ENCODE results near the gene OASL.
A peak's percentile ranks its signal among the peaks of the same experiment; 100 is the strongest.
"Not testable (repeated sequence)": the region's sequence is repeated elsewhere in the genome, so short reads cannot be mapped to it uniquely, and the experiment has no call there.

The OASL gene

DNA sequence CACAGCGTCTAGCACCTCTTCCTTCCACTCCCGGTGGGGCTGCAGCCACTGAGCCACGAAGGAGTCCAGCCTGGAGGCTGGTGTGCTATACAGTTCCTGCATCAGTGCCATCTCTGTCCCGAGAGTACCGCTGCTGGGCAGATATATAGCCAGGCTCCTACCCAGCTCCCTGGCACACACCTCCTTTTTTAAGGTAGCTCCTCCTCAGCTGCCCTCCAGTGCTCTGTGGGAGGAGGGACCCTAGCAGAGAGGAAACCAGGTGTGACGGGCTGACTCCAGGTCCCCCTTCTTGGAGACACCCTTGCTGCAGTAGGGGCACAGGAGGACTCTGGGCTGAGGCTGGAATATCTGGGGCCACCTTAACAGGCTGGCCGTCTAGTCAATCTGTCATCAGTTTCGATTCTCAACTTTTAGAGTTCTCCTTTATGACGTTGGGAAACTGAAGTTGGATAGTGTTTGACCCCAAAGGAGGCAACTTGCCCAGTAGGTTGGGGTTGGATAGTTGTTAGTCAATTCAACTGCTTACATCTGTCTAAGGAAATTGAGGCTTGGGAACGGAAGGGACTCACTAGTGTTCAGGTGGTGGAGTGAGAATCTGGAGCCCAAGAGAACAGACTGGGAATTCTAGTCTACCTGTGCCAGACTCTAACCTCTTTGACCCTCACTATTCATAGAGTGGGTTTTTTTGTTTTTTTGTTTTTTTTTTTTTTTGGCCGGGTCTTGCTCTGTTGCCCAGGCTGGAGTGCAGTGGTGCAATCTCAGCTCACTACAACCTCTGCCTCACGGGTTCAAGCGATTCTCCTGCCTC, at the start of gene OASL:
Gene OASL, minus strand, starts transcription at position 386 of the 808 bp plus-strand sequence. Its CDS starts 275 bp downstream, at position 111.
- peak; percentile 59 for DNase-seq

DNA sequence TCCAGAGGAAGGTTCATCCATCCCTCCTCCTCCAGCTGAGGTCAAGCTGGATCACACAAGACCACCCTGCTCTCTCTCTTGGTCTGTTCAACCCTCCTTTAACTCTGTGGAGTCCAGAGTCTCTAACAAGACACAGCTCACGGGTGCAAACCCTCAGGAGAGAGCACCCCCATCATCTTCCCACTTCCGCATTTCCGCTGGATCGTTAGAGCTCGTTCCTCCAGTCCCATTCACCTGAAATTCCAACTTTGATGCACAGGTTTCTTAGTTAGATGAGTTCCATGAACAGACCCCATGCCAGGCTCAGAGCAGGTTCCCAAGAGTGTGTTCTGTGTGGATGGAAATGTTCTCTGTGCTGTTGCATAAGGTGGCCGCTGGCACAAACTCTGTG, 49.1 kb upstream of the OASL start:
- no peak for DNase-seq

DNA sequence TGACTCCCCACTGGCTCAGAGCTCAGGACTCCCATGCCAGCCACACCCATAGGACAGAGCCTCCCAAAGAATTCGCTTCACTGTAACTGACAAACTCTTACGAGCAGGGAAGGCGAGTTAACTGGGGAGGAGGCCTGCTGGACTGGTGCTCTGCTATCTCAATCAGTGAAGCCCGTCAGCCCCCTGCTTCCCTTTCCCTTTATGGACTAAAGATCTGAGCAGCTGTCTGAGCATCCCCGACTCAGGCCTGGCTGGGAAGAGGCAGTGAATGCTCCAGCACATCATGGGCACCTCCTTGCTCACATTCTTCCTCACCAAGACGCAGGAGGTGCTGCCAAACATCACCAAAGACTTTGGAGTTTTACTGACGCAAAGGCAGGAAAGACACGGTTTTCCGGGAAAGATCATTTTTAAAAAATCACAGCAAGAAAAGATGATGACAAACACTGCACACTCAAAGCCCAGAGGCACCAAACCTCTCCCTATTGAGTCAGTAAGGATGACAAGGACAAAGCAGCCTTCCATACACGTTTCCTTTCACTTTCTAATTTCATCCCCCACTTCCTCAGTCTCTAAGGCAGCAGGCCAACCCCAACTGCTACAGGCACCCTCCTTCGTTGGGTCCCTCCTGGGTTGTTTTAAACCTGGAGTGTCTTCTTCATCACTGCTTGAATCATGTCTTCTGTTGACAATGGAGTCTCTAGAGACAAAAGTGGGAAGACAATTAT, 48.6 kb upstream of the OASL start:
- DNase-seq = no peak

GRCh38 chr12:121086781-121087295, 47.8 kb upstream of the OASL start:
- no peak for DNase-seq

DNA sequence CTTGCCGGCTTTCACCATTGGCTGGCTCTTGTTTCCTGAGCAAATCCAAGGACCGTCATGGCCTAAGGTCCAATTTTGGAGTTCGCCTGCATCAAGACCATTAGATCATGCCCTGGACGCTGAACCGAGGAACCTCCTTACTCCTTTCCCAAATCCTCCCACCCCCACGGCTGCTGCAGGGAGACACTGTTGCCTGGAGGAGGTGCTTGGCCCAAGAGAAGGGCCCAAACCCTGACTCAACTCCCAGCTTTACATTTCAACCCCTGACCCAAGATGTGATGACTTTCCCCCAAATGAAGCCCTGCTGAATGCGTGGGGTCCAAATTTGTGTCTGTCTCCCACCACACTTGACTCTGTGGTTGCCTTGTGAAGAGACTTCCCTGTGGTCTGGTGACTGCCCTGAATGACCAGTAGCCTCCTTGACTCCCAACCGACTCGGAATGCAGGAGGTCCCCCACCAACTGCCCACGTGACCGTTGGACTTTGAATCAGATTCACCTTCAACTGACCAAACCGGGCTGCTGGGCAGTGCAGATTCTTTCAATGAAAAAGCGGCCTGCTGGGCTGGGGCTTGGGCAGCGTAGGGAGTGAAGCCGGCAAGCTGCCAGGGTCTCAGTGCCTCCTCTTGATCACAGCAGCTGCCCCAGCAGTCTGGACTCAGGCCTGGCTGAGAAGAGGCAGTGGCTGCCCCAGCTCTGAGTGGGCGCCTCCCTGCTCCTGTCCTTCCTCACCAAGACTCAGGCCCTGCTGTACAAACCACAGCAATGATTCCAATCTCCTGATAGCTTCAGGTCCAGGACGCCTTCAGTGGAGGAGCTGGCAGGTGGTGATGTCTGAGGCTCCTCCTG, 46.7 kb upstream of the OASL start:
- no peak for DNase-seq

- DNase-seq = no peak
Observed at GRCh38 chr12:121085069-121085468, 46.0 kb upstream of the OASL start.

DNA sequence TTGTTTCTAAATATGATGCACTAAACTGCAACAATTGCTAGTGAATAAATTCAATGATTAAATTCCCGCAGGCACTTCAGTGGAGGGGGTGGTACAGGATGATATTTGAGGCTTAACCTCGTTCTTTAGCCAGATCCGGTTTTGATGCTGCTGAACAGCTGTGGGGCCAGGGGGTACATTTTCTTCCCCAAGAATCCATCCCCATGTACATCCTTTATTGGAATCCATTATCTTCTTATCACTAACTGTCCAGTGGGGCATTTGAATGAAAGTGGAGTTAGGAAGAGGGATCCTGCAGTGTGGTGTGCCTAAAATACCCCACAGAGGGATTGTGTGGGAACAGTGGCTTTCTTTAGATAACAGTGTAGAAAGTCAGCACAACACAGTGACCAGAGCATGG, 45.2 kb upstream of the OASL start:
- no peak for DNase-seq

DNA sequence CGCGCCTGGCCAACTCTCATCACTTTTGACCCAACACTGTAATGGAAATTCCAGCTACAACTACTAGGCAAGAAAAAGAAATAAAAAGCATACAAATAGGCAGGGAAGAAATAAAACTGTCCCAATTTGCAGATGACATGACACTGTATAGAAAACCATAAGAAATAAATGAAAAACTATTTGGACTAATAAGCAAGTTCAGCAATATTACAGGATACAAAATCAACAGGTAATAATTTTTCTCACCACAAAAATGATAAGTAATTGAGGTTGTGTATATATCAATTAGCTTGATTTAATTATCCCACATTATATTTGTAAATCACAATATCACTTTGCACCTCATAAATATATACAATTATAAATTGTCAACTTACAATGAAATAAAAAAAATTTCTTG, 41.9 kb upstream of the OASL start:
- no peak for DNase-seq

DNA sequence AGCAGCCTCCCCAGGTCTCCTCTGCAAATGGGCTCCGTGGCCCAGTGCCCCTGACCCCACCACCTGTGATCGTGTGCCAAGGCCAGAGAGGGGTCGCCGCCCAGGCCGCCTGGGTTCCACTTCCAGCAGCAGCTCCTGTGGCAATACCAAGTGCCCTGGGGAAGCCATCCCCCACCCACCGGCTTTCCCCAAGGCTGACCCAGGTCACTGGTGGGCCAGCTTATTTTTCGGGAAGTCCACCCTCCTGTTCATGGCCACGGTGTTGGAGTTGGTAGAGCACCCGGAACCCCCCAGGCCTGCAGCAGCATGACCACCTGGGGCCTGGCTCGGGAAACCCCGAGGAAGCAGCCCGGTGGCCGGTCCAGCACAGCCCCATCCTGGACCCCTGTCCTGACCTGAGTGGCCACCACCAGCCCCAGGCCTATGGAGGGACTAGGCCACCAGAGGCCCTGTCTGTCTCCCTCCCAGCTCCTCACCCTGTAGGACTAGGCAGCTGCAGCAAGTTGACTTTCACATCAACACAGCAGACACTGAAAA, 40.8 kb upstream of the OASL start:
- DNase-seq = no peak

- DNase-seq = not testable (repeated sequence)
Observed at GRCh38 chr12:121077440-121077839, 38.4 kb upstream of the OASL start.

DNA sequence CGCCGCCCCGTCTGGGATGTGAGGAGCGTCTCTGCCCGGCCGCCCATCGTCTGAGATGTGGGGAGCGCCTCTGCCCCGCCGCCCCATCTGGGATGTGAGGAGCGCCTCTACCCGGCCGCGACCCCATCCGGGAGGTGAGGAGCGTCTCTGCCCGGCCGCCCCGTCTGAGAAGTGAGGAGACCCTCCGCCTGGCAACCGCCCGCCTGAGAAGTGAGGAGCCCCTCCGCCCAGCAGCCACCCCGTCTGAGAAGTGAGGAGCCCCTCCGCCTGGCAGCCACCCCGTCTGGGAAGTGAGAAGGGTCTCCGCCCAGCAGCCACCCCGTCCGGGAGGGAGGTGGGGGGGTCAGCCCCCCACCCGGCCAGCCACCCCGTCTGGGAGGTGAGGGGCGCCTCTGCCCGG, 36.9 kb upstream of the OASL start:
- DNase-seq = not testable (repeated sequence)

GRCh38 chr12:121072147-121072546, 33.1 kb upstream of the OASL start:
- DNase-seq = no peak

DNA sequence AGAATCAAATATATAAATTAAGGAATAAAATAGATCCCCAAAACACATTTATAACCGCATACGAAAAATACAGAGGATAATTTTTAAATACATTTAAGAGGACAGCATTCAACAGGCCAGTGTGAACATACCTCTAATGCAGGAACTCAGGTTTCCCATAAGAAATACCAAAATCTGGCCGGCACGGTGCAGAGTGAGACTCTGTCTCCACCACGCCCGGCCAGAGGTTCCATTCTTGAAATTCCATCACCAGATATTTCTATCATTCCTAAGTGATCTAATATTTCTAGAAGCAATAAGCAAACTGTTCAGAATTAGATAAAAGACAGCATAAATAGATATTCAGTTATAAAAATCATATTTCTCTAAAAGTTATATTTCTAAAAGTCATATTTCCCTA, 30.2 kb upstream of the OASL start:
- DNase-seq = no peak

- no peak for DNase-seq
Observed at GRCh38 chr12:121065345-121065744, 26.3 kb upstream of the OASL start.

- DNase-seq = not testable (repeated sequence)
Observed at GRCh38 chr12:121064586-121064985, 25.5 kb upstream of the OASL start.

DNA sequence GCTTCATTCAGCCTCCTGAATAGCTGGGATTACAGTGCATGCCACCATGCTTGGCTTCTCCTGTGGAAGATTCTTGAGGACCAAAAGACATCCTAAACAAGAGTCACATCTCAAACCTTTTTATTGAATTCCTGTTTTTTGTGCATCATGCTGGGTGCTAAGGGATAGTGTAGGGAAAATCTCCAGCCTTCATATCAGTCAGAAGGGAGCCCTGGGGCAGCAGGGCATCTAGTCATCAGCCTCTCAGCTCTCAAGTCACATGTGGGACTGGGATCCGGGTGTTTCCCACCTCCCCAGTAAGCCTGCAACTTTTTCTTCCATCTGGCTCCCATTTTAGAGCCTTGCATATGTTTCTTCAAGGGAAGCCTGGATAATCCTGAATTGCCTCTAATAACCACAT, 25.1 kb upstream of the OASL start:
- DNase-seq = no peak

DNA sequence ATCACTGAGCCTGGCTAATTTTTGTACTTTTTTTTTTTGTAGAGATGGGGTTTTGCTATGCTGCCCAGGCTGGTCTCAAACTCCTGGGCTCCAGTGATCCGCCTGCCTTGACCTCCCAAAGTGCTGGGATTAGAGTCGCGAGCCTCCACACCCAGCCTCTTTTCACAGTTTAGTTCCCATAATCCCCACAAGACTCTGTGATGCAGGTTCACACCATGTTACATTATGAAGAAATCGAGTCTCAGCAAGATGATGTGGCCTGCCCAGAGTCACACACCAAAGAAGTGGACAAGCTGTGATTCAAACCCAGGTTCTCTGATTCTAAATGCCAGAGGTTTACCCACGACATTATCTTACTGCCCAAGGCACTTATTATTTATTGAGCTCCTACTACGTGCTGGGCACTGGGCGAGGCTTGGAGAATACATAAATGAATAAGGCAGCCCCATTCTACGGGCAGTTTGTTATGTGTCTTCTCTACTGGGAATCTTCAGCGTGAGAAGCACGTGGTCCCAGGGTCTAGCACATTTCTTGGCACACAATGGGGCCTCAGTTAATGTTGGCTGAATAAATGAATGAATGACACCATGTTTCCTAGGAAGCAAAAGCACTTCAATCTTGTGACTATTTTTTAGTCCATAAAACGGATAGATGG, 23.5 kb upstream of the OASL start:
- no peak for DNase-seq

DNA sequence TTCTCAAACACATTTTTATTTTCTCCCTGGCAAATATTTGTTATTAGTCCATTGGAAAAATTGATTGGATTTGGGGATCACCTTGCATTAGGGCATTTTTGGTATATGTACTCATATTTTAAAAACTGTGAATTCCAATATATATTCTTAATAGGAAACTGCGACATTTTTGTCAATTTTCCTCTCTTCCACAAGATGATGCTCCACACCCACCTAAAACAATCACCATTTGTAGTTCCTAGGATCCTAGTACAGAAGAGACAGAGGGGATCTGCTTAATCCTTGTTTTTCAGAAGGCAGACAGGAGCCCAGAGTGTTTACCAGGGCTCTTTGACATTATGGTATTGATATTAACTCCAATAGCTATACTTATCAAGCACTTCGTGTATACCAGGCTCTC, 22.8 kb upstream of the OASL start:
- no peak for DNase-seq

DNA sequence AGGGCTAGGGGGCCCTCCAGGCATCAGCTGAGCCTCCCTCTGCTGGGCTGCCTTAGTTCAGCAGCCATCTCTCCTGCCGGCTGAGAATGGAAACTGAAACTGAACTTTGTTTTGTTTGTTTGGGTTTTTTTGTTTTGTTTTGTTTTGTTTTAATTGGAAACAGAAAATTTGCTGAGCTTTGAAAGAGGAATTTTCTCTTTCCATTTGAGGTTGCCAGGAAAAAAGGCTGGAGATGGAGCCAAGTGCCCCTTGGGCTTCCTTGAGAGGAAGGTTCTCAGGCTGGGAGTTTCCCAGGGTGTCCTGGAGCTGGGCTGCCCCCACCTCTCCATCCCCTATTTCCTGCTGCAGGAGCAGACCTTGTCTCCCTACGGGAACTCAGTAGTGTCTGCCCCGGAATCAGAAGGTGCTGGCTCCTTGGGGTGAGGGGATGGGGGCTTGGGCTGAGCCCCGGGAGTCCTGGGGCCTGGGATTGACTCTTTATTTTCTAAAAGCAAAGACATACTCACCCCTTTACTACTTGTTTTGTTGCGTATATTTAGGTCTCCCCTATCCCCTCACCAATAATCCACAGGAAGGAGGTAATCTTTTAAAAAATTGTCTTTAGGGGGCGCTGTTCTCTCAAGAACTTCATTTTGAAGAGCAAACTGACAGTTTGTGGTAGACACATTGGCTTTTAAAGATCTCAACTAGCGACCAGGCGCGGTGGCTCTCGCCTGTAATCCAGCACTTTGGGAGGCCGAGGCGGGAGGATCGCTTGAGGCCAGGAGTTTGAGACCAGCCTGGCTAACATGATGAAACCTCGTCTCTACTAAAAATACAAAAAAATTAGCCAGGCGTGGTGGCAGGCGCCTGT, 21.3 kb upstream of the OASL start:
- peak; percentile 54 for DNase-seq

DNA sequence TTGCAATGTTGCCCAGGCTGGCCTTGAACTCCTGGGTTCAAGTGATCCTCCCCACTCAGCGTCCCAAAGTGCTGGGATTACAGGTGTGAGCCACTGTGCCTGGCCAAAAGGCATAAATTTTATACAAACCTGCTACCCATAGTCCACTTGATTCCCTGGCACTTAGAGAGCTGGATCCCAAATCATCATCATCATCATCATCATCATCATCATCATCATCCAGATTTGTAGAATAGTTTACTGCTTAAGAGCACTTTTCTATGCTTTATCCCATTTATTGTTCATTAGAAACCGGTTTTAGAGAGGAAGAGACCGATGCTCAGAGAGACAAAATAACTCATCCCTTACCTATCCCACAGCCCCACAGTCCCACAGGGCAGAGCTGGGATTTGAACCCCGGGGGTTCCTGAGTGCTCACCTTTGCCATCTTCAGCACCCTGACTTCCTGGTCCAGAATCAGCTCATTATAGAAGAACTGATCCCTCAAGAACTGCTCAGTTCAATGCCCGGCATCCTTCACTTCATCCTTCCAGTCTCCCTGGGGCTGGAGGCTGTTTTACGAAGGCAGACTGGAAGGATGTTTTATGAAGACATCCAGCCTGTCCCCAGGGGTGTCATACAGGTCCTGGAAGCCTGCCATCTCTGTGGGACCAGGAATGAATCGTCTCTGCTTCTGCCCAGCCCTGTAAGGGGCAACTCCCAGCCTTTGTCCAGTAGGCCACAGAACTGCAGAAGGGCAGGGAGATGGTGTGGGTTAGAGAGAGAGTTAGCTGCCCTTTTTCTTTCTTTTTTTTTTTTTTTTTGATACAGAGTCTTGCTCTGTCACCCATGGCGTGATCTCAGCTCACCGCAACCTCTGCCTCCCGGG, 20.2 kb upstream of the OASL start:
- DNase-seq = no peak
